CD4-positive, alpha-beta T cell treated with Interleukin-4 for 4 hours (primary cell): ENCODE measurements around the gene KIF14.

Experiments used
- DNase-seq: peaks from one replicate; pipeline ENCODE4 v3.0.0-alpha.2; 2020

The KIF14 gene, protein sequence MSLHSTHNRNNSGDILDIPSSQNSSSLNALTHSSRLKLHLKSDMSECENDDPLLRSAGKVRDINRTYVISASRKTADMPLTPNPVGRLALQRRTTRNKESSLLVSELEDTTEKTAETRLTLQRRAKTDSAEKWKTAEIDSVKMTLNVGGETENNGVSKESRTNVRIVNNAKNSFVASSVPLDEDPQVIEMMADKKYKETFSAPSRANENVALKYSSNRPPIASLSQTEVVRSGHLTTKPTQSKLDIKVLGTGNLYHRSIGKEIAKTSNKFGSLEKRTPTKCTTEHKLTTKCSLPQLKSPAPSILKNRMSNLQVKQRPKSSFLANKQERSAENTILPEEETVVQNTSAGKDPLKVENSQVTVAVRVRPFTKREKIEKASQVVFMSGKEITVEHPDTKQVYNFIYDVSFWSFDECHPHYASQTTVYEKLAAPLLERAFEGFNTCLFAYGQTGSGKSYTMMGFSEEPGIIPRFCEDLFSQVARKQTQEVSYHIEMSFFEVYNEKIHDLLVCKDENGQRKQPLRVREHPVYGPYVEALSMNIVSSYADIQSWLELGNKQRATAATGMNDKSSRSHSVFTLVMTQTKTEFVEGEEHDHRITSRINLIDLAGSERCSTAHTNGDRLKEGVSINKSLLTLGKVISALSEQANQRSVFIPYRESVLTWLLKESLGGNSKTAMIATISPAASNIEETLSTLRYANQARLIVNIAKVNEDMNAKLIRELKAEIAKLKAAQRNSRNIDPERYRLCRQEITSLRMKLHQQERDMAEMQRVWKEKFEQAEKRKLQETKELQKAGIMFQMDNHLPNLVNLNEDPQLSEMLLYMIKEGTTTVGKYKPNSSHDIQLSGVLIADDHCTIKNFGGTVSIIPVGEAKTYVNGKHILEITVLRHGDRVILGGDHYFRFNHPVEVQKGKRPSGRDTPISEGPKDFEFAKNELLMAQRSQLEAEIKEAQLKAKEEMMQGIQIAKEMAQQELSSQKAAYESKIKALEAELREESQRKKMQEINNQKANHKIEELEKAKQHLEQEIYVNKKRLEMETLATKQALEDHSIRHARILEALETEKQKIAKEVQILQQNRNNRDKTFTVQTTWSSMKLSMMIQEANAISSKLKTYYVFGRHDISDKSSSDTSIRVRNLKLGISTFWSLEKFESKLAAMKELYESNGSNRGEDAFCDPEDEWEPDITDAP (N-terminal part only)

DNA sequence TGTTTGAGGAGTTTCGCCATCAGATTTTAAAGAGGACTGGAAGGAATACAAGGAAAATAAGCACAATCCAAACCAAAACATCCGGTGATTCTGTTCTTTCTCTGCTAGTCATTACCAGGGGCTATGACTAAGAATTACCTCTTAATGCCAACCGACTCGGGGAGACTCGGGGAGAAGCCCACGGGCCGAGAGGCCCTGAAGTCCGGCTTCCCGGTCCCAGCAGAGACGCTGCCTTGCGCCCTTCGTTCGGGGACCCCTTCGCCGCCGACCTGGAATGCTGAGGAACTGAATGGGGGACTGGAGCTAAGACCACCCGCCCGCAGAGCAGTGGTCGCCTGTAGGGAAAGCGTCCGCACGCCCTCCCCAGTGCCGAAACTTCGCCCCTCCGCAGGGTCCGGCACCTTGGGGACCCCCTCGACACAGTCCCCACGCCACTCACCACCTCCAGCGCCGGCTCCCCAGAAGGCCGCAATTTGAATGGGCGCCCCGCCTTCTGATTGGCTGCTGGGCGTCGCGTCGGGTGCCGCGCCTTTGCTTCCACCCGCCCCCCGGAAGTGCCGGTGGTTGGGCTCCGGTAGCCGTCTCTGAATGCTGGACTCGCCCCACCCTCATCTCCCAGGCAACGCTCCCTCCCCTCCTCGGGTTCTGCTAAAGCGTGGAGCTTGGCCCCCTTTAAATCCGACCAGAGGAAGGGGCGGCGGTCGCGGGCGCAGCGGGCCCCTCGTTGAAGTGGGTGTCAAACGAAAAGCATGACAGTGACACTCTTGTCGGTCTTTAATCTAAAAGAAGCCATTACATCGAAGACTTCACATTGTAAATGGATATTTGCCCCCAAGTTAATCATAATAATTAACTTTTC lies at the start of gene KIF14:
KIF14 (minus strand) TSS at position 479 of the 859 bp plus-strand sequence. CDS start 2,028 bp downstream, outside the sequence.
- DNase-seq = peak; percentile 89

DNA sequence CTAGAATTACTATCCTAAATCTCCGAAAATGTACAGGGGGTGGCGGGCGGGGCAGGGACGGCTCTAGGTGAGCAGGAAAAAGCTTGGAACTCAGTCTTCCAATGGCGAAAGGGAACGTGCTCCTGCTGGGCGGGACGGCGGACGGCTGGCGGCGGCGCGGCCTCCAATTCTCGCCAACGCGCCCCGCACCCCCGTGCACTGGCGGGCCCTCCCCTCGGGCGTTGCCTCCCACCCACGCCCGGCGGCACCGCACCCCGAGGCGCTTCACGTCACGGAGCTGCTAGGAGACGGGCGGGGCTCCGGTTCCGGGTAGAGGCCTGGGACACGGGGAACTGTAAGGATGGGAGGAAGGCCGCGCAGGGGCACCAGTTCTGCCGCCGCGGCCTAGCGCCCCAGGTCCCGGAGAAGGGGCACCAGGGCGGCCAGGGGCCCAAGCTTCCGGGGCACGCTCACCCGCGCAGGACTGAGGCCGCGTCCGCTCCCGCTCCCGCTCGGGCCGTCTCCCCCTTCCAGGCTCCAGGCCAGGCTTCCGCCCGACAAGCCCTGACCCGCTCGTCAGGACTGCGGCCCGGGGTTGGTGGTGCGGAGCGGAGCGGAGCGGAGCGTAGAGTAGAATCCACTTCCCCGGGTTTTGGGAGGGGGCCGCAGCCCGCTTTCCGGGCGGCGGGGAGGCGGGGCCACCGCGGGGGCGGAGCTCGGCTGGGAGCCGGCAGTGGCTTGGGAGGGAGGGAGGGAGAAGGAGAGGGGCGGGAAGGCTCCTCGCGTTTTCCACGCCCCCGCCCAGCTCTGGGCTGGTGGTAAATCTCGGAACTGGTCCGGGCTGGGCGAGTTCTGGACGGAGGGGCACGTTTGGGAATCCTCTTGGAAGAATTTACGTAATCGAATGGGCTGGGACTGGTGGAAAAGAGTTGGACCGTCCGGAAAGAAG lies 49.0 kb upstream of the KIF14 start, which contains the start of gene DDX59:
DDX59 (minus strand) TSS at position 594 of the 928 bp plus-strand sequence. CDS start 3,167 bp downstream, outside the sequence.
- DNase-seq = peak; percentile 90

DNA sequence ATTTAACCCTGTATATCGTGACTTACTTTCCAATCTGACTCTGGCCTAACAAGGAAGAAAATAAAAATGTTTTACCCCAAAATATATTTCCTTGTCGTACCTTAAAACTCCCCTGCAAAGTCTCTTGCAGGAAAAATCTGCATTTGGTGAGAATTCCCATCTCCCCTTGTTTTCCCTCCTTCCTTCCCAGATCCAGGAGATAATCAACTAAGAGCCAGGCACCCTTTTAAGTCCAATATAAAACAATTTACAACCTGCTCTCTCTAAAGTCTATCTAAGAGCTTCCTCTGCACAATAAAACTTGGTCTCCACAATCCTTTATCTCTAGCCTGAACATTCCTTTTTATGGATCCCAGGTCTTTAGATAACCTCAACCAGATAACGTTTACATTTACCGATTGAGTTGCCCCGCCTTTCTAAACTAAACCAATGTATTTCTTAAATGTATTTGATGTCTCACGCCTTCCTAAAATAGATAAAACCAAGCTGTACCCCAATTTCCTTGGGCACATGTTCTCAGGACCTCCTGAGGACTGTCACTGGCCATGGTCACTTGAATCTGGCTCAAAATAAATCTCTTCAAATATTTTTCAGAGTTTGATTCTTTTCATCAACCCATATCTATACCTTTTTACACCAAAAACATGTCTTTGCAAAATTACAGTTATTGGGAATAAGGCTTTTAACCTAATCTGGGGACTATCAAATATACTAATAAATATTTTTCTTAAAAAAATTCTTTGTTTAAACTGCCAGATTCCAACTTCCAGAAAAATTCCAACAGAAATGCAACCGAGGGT lies 48.2 kb upstream of the KIF14 start:
- no peak for DNase-seq

DNA sequence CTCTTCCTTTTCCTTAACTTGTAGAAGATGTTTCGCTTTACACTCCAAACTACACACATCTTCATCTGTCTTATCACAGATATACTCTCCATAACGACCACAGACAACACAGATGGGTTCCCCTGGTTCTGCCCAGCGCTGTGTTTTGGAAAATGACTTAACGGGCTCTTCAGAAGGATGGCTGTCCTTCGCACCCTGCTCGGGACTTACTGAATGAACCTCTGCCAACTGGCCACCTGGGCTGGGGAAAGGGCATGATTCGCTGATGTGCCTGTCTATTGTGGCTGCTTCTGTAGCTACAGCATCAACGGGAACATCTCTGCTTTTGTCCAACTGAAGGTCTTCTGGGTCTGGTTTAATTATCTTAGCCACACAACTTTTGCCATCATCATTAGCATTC lies 45.8 kb upstream of the KIF14 start:
- DNase-seq = no peak

DNA sequence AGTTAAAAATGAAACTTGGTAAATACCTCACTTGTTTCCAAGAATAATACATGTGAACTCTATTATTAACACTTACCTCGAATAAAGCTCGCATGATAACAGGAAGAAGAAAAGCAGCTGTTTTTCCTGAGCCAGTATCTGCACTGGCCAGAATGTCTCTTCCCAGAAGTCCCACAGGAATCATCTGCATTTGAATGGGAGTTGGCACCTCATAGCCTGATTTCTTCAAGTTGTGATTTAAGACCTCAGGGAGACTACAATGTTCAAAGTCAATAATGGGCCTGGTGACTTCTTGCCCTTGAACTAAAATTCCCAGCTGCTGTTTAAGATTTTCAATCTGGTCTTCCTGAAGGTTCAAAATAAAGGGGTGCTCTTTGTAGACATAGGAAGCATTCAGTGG lies 45.3 kb upstream of the KIF14 start:
- no peak for DNase-seq

DNA sequence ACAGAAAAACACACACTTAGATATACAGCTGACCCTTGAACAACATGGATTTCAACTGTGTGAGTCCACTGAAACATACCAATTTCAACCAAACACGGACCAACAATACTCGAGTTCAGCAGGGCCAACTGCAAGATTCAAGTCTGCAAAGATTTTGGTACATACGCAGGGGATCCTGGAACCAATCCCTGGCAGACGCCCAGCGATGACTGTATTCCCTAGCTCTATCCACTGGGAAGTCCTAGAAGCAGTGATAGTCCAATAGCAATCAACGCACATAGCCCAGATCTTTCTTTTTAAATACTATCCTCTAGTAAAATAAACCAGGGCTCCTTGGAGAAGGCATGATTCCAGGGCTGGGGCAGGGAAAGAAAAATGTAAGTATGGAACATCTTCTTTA lies 40.2 kb upstream of the KIF14 start:
- DNase-seq = no peak

DNA sequence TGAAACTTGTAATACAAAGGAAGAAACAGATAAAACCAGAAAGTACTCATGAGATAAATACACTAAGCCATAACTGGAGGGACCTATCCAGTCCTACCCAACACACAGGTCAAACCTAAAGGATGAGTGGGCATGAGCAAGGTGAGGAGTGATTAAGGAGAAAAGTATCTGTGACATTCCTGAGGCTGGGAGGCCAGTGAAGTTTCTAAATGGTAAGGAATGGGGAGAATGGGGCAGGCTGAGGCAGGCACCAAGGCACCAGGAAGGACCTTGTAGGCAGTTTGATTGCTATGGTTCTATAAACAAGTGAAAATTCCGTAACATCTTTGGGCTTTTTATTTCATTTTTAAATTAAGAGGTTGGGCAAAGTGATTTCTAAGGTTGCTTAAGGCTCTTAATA lies 38.7 kb upstream of the KIF14 start:
- DNase-seq = no peak

DNA sequence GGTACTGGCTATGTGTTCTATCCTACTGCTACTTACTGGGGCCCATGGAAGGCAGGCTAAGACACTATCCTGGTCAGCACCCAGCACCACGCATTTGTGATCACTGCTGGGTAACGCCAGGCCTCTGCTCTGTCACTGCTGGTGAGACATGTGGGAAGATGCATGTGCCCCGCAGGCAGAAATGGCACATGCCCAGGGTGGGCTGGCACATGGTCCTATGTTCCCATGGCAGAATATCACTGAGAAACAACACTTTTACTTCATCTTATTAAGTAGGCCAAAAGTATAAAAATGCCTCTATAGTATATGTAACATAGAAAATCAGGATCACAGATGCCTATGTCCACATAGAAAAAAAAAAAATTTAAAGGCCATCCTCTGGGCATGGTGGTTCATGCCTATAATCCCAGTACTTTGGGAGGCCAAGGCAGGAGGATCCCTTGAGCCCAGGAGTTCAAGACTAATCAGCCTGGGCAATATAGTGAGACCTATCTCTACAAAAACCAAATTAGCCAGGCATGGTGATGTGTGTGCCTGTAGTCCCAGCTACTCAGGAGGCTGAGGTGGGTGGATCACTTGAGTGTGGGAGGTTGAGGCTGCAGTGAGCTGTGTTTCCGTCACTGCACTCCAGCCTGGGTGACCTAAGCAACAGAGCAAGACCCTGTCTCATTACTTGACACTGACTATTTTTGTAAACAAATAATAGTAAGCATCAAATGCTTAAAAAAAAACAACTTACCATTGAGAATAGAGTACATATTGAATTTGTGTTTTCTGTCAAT lies 37.7 kb upstream of the KIF14 start:
- no peak for DNase-seq

DNA sequence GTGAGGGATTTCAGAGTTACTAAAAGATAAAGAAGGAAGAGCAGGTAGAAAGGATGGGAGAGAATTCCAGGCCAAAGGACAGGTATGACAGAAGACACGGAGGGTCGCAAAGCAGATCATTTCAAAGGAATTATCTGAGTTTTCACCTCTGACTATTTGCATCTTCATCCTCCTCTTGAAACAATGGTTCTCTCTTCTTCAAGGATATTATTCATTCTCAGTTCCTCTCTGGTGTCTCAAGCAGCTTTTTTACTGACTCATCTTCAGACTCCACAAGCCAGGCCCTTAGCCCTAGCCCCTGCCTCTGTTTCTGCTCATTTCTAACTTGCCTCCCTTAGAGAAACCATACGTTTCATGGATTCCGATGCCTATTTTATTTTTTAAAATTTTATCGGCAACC lies 34.1 kb upstream of the KIF14 start:
- DNase-seq = no peak

DNA sequence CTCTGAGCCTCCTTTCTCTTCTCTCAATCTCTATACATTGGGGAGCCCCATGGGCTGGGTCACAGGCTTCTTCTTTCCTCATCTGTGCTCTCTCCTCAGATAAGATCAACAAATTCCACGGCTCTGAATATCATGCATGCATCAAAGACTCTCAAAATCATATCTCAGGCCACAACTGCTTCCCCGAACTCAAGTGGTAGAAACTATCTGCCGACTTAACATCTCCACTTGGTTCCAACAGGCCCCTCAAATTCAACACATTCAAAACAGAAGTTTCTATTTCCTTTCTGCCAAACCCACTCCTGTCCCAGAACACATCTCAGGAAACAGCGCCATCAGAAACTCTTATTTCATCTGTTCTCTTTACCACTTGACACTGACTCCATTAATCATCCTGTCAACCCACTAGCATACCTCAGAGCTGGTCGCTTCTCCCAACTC lies 32.5 kb upstream of the KIF14 start:
- DNase-seq = no peak

DNA sequence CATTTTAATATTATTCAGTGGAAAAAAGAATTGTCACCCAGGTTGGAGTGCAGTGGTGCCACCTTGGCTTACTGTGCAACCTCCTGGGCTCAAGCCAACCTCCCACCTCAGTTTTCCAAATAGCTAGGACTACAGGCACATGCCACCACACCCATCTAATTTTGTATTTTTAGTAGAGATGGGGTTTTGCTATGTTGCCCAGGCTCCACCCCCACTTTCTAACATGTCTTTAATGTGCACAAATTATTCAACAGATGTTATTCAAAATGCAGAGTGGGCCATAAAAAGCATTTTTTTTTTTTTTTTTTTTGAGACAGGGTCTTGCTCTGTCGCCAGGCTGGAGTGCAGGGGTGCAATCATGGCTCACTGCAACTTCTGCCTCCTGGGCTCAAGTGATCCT lies 31.8 kb upstream of the KIF14 start:
- DNase-seq = no peak

DNA sequence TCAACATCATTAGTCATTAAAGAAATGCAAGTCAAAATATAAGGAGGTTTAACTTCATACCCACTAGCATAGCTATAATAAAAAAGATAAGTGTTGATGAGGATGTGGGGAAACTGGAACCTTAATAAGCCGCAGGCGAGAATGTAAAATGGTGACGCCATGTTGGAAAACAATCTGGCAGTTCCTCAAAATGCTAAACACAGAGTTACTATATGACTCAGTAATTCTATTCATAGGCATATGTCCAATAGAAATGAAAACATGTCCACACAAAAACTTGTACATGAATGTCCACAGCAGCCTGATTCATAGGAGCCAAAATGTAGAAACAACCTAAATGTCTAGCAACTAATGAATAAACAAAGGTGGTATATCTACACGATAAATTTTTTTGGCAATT lies 26.0 kb upstream of the KIF14 start:
- DNase-seq = no peak

DNA sequence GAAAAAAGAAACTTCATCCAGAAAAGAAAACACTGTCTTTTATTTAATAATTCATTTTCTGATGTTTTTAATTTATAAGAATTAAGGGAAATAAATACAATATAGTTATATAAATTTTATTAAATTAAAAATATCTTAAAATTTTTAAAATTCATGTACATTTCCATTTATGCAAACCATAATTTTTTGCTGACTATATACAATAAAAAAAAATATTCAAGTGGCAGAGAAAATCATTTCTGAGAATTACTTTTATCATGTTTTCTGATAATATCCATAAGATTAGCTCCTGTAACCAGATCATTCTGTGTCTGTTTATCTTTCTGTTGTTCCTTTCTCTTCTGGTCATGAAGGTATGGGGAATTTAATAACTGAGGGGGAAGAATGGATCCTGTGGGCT lies 23.5 kb upstream of the KIF14 start:
- no peak for DNase-seq

DNA sequence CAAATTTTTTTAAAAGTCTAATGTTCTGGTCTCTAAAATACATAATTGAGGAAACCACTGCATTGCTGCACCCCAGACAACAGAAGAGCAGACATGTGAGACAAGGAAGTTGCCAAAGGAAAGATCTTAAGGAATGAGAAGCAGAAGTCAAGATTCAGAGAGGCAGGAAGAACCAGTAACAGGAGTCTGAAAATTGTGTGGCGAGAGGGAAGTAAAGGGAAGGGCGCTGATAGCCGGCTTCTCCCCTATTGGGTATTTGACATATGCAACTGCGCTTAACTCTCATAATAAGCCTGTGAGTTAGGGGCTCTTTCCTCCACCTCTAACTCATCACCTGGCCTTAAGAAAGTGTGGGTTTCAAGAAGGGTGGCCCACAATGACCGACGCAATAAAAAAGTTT lies 21.9 kb upstream of the KIF14 start:
- DNase-seq = no peak

DNA sequence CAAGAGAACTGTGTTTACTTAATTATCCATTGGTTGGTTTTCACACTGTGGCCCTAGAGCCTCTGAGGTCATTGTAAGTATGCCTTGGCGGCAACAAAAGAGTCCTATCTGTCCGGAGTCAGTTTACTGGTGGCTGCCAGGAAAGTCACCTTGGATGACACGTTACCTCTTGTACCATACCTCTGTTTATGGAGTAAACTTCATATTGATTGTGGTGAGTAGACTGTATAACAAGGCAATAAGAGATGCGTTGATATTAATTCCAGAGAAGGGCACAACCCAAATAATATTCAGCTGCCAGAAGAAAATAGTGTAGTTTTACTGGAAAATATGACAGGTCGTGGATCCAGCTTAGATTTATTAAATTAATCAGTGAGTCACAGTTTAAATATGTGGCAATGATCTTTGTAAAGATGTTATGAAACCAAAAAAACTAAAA lies 20.4 kb upstream of the KIF14 start:
- no peak for DNase-seq

DNA sequence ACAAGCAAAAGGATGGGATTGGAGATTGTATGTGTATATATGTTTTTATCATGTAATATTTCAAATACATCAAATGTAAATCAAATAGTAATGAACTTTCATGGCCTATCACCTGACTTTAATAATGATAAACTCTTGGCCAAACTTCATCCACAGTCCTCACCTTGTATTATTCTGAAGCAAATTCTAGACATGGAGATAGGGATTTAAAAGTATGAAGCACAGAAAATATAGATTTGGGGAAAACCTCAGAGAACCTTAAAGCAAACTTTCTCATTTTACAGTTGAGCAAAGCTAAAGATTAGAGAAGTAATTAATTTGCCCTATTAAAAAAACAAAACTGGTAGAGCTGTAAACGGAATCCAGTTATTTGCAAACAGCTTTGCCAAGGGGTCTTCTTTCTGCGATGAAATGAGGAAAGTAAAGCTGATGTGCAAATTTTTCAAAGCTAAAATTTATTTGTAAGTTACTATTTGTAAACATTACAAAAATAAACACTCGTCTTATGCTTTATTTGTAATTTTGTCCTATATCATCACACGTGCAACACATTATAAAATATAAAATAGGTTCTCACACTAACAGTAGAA lies 19.9 kb upstream of the KIF14 start:
- DNase-seq = no peak

DNA sequence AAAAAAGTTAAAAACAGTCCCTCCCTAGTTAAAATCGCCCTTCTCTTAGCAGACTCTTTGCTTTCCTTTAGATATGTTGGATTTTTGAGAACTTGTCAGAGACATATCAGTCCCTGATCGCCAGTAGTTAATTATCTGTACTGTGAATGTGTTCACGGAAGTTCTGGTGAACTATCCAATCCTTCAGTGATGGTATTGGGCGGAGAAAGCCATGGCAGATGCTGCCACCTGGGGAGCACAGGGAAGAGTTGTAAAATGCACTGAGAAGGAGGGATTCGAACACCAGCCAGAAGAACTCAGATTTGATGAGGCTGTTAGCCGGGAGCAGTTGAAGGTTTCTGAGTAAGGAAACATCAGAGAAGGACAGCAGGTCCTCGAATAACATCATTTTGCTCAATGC lies 17.5 kb upstream of the KIF14 start:
- DNase-seq = no peak

DNA sequence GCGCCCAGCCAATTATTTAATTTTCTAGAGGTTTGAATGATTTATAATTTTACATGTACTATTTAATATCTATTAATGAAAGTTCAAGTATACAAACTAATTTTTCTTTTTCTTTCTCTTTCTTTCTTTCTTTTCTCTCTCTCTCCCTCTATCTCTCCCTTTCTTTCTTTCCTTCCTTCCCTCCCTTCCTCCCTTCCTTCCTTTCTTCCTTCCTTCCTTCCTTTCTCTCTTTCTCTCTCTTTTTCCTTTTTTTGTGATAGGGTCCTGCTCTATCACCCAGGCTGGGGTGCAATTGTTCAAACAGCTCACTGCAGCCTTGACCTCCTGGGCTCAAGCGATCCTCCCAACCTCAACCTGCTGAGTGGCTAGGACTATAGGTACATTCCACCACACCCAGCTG lies 16.1 kb upstream of the KIF14 start:
- no peak for DNase-seq
